HCT116 (cell line): Measurements from ENCODE around the gene SENP1. TPM values are rescaled to one million over a fixed set of nuclear protein-coding genes. Genes with fewer than 3 reads are reported as not detected.

ENCODE experiments used
- ATAC-seq: fragments of 200-7000 bp; cut with Tn5 transposase; 2 replicates; pipeline ENCODE4 v1.9.1; 2020; ENCODE audit warnings: mild to moderate bottlenecking, moderate library complexity
- BruUV-seq: library from RNA; stranded (reverse); fragments of 400-500 nt; replicated peaks from 2 replicates; lab custom pipeline; 2021; lab: Mats Ljungman, UMichigan
- CTCF ChIA-PET: fragments of 300-600 bp; sonication (Branson Sonifier 250); formaldehyde crosslinking; loops from one replicate; lab custom pipeline; 2021; ENCODE audit warnings: antibody characterized with exemption; lab: Charles Lee
- POLR2A ChIA-PET: fragments of 300-600, 350-600 bp; sonication (Branson Sonifier 250); formaldehyde crosslinking; loops from one replicate; lab custom pipeline; 2021; ENCODE audit warnings: antibody characterized with exemption; lab: Charles Lee
- RAD21 ChIA-PET, 2 experiments: fragments of 300-600 bp; sonication (Branson Sonifier 250); formaldehyde crosslinking; loops; one replicate each; lab custom pipeline; 2023; ENCODE audit warnings: low total read pairs in 2 of 2; ENCODE audit not compliant: uncharacterized antibody in 2 of 2, unreplicated experiment in 2 of 2, low non-redundant PET in 1 of 2; lab: Charles Lee
- DNase-seq: peaks from one replicate; pipeline ENCODE4 v3.0.0-alpha.2; 2010; ENCODE audit warnings: low read depth, low spot score
- H2AFZ ChIP-seq: fragments of 200-600 bp; shearing (Covaris generic), sonication (generic); 2 replicates; pipeline ENCODE4 v1.6.1; 2017; ENCODE audit warnings: low read depth, mixed run types, mixed read lengths, antibody characterized with exemption, low read length; ENCODE audit not compliant: poor library complexity, severe bottlenecking
- H3K27ac ChIP-seq: 2 replicates; pipeline ENCODE4 v1.5.1; 2012; ENCODE audit warnings: low read depth, low read length
- H3K27me3 ChIP-seq: fragments of 200-600 bp; sonication (generic); 2 replicates; pipeline ENCODE4 v1.6.1; 2016; ENCODE audit warnings: mixed run types, low read length, mixed read lengths; ENCODE audit not compliant: insufficient read depth
- H3K36me3 ChIP-seq, 2 experiments: fragments of 200-500 bp in 1 of 2; fragments of 200-600 bp in 1 of 2; sonication (Bioruptor generic) in 1 of 2; sonication (generic) in 1 of 2; 2 replicates each; pipeline versions ENCODE4 v1.5.1 to v1.6.1; 2014 to 2016; ENCODE audit warnings: low read length in 2 of 2, inconsistent platforms in 1 of 2, mixed read lengths in 1 of 2, mixed run types in 1 of 2; ENCODE audit not compliant: insufficient read depth in 2 of 2, control insufficient read depth in 1 of 2
- H3K4me1 ChIP-seq, 2 experiments: fragments of 200-600 bp in 1 of 2; sonication (generic) in 1 of 2; 2 replicates each; pipeline versions ENCODE4 v1.5.1 to v1.6.1; 2012 to 2017; ENCODE audit warnings: low read length in 2 of 2, inconsistent platforms in 1 of 2, mild to moderate bottlenecking in 1 of 2, mixed read lengths in 1 of 2, mixed run types in 1 of 2, moderate library complexity in 1 of 2; ENCODE audit not compliant: insufficient read depth in 2 of 2, control insufficient read depth in 1 of 2
- H3K4me2 ChIP-seq: fragments of 200-600 bp; sonication (generic); 2 replicates; pipeline ENCODE4 v1.6.1; 2017; ENCODE audit warnings: mixed run types, low read length, mixed read lengths
- H3K4me3 ChIP-seq, 2 experiments: fragments of 200-600 bp in 1 of 2; sonication (generic) in 1 of 2; replicated peaks in 1 of 2; 2 replicates each; pipeline ENCODE4 v1.5.1; 2011 to 2016; ENCODE audit warnings: low read length in 2 of 2, control low read depth in 1 of 2, low read depth in 1 of 2, mild to moderate bottlenecking in 1 of 2, mixed read lengths in 1 of 2, mixed run types in 1 of 2
- H3K79me2 ChIP-seq: fragments of 200-600 bp; sonication (generic); 2 replicates; pipeline ENCODE4 v1.6.1; 2017; ENCODE audit warnings: mild to moderate bottlenecking, mixed run types, low read length, moderate library complexity, mixed read lengths; ENCODE audit not compliant: insufficient read depth
- H3K9ac ChIP-seq: fragments of 200-600 bp; sonication (generic); 2 replicates; pipeline ENCODE4 v1.6.1; 2016; ENCODE audit warnings: low read length, mixed read lengths
- H3K9me2 ChIP-seq: fragments of 200-600 bp; sonication (generic), shearing (Covaris generic); 2 replicates; pipeline ENCODE4 v1.6.1; 2017; ENCODE audit warnings: mixed run types, mild to moderate bottlenecking, moderate library complexity; ENCODE audit not compliant: insufficient read depth
- H3K9me3 ChIP-seq, 2 experiments: fragments of 200-500 bp in 1 of 2; fragments of 200-600 bp in 1 of 2; sonication (Bioruptor generic) in 1 of 2; sonication (generic) in 1 of 2; 2 replicates each; pipeline ENCODE4 v1.6.1; 2014 to 2017; ENCODE audit warnings: low read length in 2 of 2, mixed read lengths in 2 of 2, inconsistent platforms in 1 of 2, low read depth in 1 of 2, mild to moderate bottlenecking in 1 of 2, mixed run types in 1 of 2, moderate library complexity in 1 of 2; ENCODE audit not compliant: control insufficient read depth in 1 of 2, insufficient read depth in 1 of 2
- H4K20me1 ChIP-seq: fragments of 200-600 bp; sonication (generic), shearing (Covaris generic); 2 replicates; pipeline ENCODE4 v1.6.1; 2017; ENCODE audit warnings: mixed run types, mild to moderate bottlenecking, moderate library complexity; ENCODE audit not compliant: insufficient read depth
- ATF3 ChIP-seq: IDR thresholded peaks from 2 replicates; pipeline ENCODE4 v1.6.1; 2012
- CBX3 ChIP-seq: IDR thresholded peaks from 2 replicates; pipeline ENCODE4 v1.6.1; 2012; ENCODE audit warnings: low read depth
- CTCF ChIP-seq, 3 experiments: fragments of 200-600 bp in 1 of 3; sonication (generic) in 1 of 3; IDR thresholded peaks in 2 of 3; conservative IDR thresholded peaks in 1 of 3; 2 replicates each; pipeline ENCODE4 v1.5.1; 2012 to 2017; ENCODE audit warnings: low read depth in 2 of 3, low read length in 2 of 3, antibody characterized with exemption in 1 of 3, borderline replicate concordance in 1 of 3, control low read depth in 1 of 3, mild to moderate bottlenecking in 1 of 3, mixed read lengths in 1 of 3, mixed run types in 1 of 3, moderate library complexity in 1 of 3; ENCODE audit not compliant: insufficient read depth in 1 of 3
- EGR1 ChIP-seq: IDR thresholded peaks from 2 replicates; pipeline ENCODE4 v1.6.1; 2012; ENCODE audit warnings: low read depth
- ELF1 ChIP-seq: IDR thresholded peaks from 2 replicates; pipeline ENCODE4 v1.6.1; 2012; ENCODE audit warnings: low read depth, borderline replicate concordance
- EZH2 ChIP-seq: fragments of 200-600 bp; sonication (generic); IDR thresholded peaks from 2 replicates; pipeline ENCODE4 v1.6.1; 2017; ENCODE audit warnings: antibody characterized with exemption, mixed run types
- EZH2phosphoT487 ChIP-seq: fragments of 200-600 bp; IDR thresholded peaks from 2 replicates; pipeline ENCODE4 v1.6.1; 2018; ENCODE audit warnings: antibody characterized with exemption, borderline replicate concordance
- FOSL1 ChIP-seq: IDR thresholded peaks from 2 replicates; pipeline ENCODE4 v1.6.1; 2012; ENCODE audit warnings: low read depth
- JUND ChIP-seq: IDR thresholded peaks from 2 replicates; pipeline ENCODE4 v1.6.1; 2012
- MAX ChIP-seq: IDR thresholded peaks from 2 replicates; pipeline ENCODE4 v1.6.1; 2012
- POLR2AphosphoS5 ChIP-seq: IDR thresholded peaks from 2 replicates; pipeline ENCODE4 v1.6.1; 2011; ENCODE audit warnings: mild to moderate bottlenecking, low read depth, low read length, moderate library complexity
- REST ChIP-seq: IDR thresholded peaks from 2 replicates; pipeline ENCODE4 v1.6.1; 2012; ENCODE audit warnings: low read depth
- SP1 ChIP-seq: IDR thresholded peaks from 2 replicates; pipeline ENCODE4 v1.6.1; 2012; ENCODE audit warnings: low read depth
- TCF7L2 ChIP-seq: IDR thresholded peaks from 2 replicates; pipeline ENCODE4 v1.7.0; 2011; ENCODE audit warnings: borderline replicate concordance, inconsistent platforms; ENCODE audit not compliant: insufficient read depth, insufficient read length; ENCODE audit errors: extremely low read depth
- YY1 ChIP-seq: IDR thresholded peaks from 2 replicates; pipeline ENCODE4 v1.6.1; 2011; ENCODE audit warnings: low read length, low read depth, moderate library complexity, mild to moderate bottlenecking; ENCODE audit not compliant: insufficient replicate concordance; ENCODE audit errors: extremely low read depth
- ZFX ChIP-seq: fragments of 450-650 bp; IDR thresholded peaks from 2 replicates; pipeline ENCODE4 v1.6.1; 2017
- ZNF274 ChIP-seq: fragments of 200-500 bp; sonication (Bioruptor generic); IDR thresholded peaks from 2 replicates; pipeline ENCODE4 v1.6.1; 2014; ENCODE audit warnings: mild to moderate bottlenecking, low read depth, low read length, inconsistent platforms
- intact Hi-C: fragments of 100-400 bp; cut with micrococcal nuclease; formaldehyde crosslinking; loops from 2 replicates; pipeline ENCODE4 v1.10.0; 2022
- total RNA-seq: library from RNA; stranded (reverse); gene quantifications from one replicate; pipeline ENCODE4 v1.2.1, GENCODE V29; 2021; ENCODE audit not compliant: unreplicated experiment

Gene SENP1
- total RNA-seq, 1 experiment from 2014 or later: 17.7 TPM

GRCh38 chr12:48065041-48065440 is 40.8 kb downstream of the SENP1 start:
- BruUV-seq: no TSS peak
- no peaks in the 10 kb centered on the region for H3K4me1 ChIP-seq
- H3K4me2 ChIP-seq: no peak overlapping the region
- peaks cover 42 to 63% of the 10 kb centered on the region in 2 experiments for H3K36me3 ChIP-seq
- ChIA-PET CTCF (no interaction called here), POLR2A (no interaction called here), RAD21 (no interaction called here)
- intact Hi-C loops: no loop called here
- H3K27me3 ChIP-seq: no peaks in the 10 kb centered on the region
- no peaks in the 10 kb centered on the region for H3K9me2 ChIP-seq
- no peak overlapping the region for H3K9ac ChIP-seq
- no peak overlapping the region for H2AFZ ChIP-seq
- H3K4me3 ChIP-seq: no peak overlapping the region
- no peak overlapping the region for H3K27ac ChIP-seq
- no peaks in the 10 kb centered on the region for H3K79me2 ChIP-seq
- H3K9me3 ChIP-seq: no peaks in the 10 kb centered on the region
- no peaks in the 10 kb centered on the region for H4K20me1 ChIP-seq
- ATAC-seq: no peak
- TF ChIP-seq SP1: no peak
- TF ChIP-seq ZFX: no peak
- TF ChIP-seq MAX: no peak
- TF ChIP-seq FOSL1: no peak
- TF ChIP-seq EGR1: no peak
- no peak for TF ChIP-seq REST
- no peak for TF ChIP-seq TCF7L2
- no peak for TF ChIP-seq YY1
- TF ChIP-seq EZH2phosphoT487: no peak
- no peak for TF ChIP-seq ELF1
- no peak for TF ChIP-seq CBX3
- TF ChIP-seq POLR2AphosphoS5: no peak
- no peak for TF ChIP-seq JUND
- TF ChIP-seq CTCF (IDR thresholded peaks at IDR 0.05 in 2 of 3, conservative IDR thresholded peaks at IDR 0.05 in 1 of 3; ENCODE audit: borderline replicate concordance in 1 of 3, insufficient read depth in 1 of 3, low read depth in 2 of 3, low read length in 2 of 3): no peak
- no peak for TF ChIP-seq ZNF274
- no peak for TF ChIP-seq EZH2
- no peak for TF ChIP-seq ATF3
- TF ChIP-seq, all 23 proteins: peak for 0
- no peak for DNase-seq
